ENCODE results near the gene NT5DC1.

Gene NT5DC1

GRCh38 chr6:116170358-116171057 lies 69.9 kb downstream of the NT5DC1 start:
- no peaks in the 10 kb centered on the region for H3K4me1 ChIP-seq (ENCODE audit: control insufficient read depth, insufficient read depth, low read length)
- no peak overlapping the region for H3K4me3 ChIP-seq (ENCODE audit: low read depth, low read length)
- H3K9me3 ChIP-seq (ENCODE audit: control insufficient read depth, insufficient read depth, low read length), result no peaks in the 10 kb centered on the region
- H3K27me3 ChIP-seq (ENCODE audit: control insufficient read depth, insufficient read depth, low read length), result no peaks in the 10 kb centered on the region
- H3K9ac ChIP-seq (ENCODE audit: low read depth, low read length), result no peak overlapping the region
- H3K36me3 ChIP-seq (ENCODE audit: control insufficient read depth, insufficient read depth, low read length), result no peaks in the 10 kb centered on the region

GRCh38 chr6:116173928-116174327 lies 73.3 kb downstream of the NT5DC1 start:
- H3K27me3 ChIP-seq (ENCODE audit: control insufficient read depth, insufficient read depth, low read length), result no peaks in the 10 kb centered on the region
- no peaks in the 10 kb centered on the region for H3K9me3 ChIP-seq (ENCODE audit: control insufficient read depth, insufficient read depth, low read length)
- H3K9ac ChIP-seq (ENCODE audit: low read depth, low read length), result no peak overlapping the region
- H3K4me3 ChIP-seq (ENCODE audit: low read depth, low read length), result no peak overlapping the region
- peaks cover 3% of the 10 kb centered on the region for H3K4me1 ChIP-seq (ENCODE audit: control insufficient read depth, insufficient read depth, low read length)
- H3K36me3 ChIP-seq (ENCODE audit: control insufficient read depth, insufficient read depth, low read length), result no peaks in the 10 kb centered on the region

DNA sequence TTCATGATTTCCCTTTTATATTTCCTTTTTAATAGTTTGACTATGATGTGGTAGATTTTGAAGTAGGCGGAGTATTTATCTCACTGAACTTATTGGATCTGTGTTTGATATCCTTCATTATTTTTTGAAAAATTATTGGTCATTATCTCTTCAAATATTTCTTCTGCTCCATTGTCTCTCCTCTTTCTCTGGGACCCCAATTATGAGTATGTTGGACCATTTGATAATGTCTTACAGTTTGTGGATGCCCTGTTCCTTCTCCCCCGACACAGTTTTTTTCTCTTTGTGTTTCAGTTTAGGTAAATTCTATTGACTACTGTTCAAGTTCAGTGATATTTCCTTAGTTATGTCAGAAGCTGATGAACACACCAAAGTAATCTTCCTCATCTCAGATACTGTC lies 74.7 kb downstream of the NT5DC1 start:
- H3K27me3 ChIP-seq (ENCODE audit: control insufficient read depth, insufficient read depth, low read length), result no peaks in the 10 kb centered on the region
- no peaks in the 10 kb centered on the region for H3K9me3 ChIP-seq (ENCODE audit: control insufficient read depth, insufficient read depth, low read length)
- H3K4me1 ChIP-seq (ENCODE audit: control insufficient read depth, insufficient read depth, low read length), result peaks cover 3% of the 10 kb centered on the region
- no peak overlapping the region for H3K4me3 ChIP-seq (ENCODE audit: low read depth, low read length)
- no peak overlapping the region for H3K9ac ChIP-seq (ENCODE audit: low read depth, low read length)
- H3K36me3 ChIP-seq (ENCODE audit: control insufficient read depth, insufficient read depth, low read length), result no peaks in the 10 kb centered on the region

DNA sequence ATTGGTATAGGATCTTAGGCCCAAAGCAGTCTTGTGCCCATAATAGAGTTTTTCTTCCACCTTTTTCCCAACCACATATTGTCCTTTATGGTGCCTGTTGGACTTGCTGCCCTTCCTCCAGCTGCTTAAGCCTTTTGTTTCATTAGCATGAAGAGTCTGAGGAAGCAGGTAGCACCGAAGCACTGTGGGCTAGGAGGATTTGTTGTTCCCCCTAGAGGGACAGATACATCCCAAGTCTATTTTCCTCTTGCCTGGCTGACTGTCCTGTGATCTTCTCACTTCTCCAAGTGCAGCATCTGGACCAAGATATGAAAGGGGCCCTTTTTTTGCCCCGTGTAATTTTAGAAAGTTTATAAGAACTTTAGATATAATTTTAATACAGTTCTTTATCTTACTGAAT lies 75.9 kb downstream of the NT5DC1 start:
- Histone ChIP-seq H3K36me3 (ENCODE audit: control insufficient read depth, insufficient read depth, low read length) (no peaks in the 10 kb centered on the region), H3K4me1 (ENCODE audit: control insufficient read depth, insufficient read depth, low read length) (peaks cover 3% of the 10 kb centered on the region), H3K27me3 (ENCODE audit: control insufficient read depth, insufficient read depth, low read length) (no peaks in the 10 kb centered on the region)

GRCh38 chr6:116180375-116180774 lies 79.7 kb downstream of the NT5DC1 start:
- Histone ChIP-seq H3K36me3 (ENCODE audit: control insufficient read depth, insufficient read depth, low read length) (no peaks in the 10 kb centered on the region), H3K4me1 (ENCODE audit: control insufficient read depth, insufficient read depth, low read length) (peaks cover 3% of the 10 kb centered on the region), H3K27me3 (ENCODE audit: control insufficient read depth, insufficient read depth, low read length) (no peaks in the 10 kb centered on the region), H3K9me3 (ENCODE audit: control insufficient read depth, insufficient read depth, low read length) (no peaks in the 10 kb centered on the region), H3K9ac (ENCODE audit: low read depth, low read length) (no peak overlapping the region), H3K4me3 (ENCODE audit: low read depth, low read length) (no peak overlapping the region)

More for the DNA sequence above, 75.9 kb downstream of the NT5DC1 start:
- H3K4me3 ChIP-seq (ENCODE audit: low read depth, low read length), result no peak overlapping the region
- H3K9me3 ChIP-seq (ENCODE audit: control insufficient read depth, insufficient read depth, low read length), result no peaks in the 10 kb centered on the region
- H3K9ac ChIP-seq (ENCODE audit: low read depth, low read length), result no peak overlapping the region

- Histone ChIP-seq H3K36me3 (ENCODE audit: control insufficient read depth, insufficient read depth, low read length) (no peaks in the 10 kb centered on the region), H3K4me3 (ENCODE audit: low read depth, low read length) (no peak overlapping the region), H3K4me1 (ENCODE audit: control insufficient read depth, insufficient read depth, low read length) (no peaks in the 10 kb centered on the region), H3K9me3 (ENCODE audit: control insufficient read depth, insufficient read depth, low read length) (no peaks in the 10 kb centered on the region), H3K27me3 (ENCODE audit: control insufficient read depth, insufficient read depth, low read length) (no peaks in the 10 kb centered on the region), H3K9ac (ENCODE audit: low read depth, low read length) (no peak overlapping the region)
Measured at GRCh38 chr6:116189472-116189871, 88.8 kb downstream of the NT5DC1 start.

DNA sequence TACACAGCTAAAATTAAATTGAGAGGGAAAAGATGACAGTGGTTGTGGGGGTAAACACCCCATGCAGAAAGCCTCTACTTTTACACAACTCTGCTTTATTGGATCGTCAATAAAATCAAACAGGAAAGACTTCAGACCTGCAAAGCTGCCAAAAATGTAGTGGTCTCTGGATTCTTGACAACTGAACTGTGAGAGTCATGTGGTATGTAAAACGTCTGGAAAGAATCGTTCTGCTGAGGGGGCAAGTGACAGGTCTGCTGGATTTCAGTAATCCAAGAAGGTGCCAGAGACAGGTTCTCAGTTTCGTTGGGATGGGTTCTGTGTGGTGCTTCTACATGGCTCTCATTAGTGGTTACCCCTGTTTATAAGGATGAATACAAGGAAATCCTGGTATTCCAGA lies 89.9 kb downstream of the NT5DC1 start:
- Histone ChIP-seq H3K9me3 (ENCODE audit: control insufficient read depth, insufficient read depth, low read length) (no peaks in the 10 kb centered on the region), H3K9ac (ENCODE audit: low read depth, low read length) (no peak overlapping the region), H3K27me3 (ENCODE audit: control insufficient read depth, insufficient read depth, low read length) (no peaks in the 10 kb centered on the region), H3K4me3 (ENCODE audit: low read depth, low read length) (no peak overlapping the region), H3K36me3 (ENCODE audit: control insufficient read depth, insufficient read depth, low read length) (no peaks in the 10 kb centered on the region), H3K4me1 (ENCODE audit: control insufficient read depth, insufficient read depth, low read length) (no peaks in the 10 kb centered on the region)

- H3K4me1 ChIP-seq (ENCODE audit: control insufficient read depth, insufficient read depth, low read length), result no peaks in the 10 kb centered on the region
- H3K9ac ChIP-seq (ENCODE audit: low read depth, low read length), result no peak overlapping the region
- no peaks in the 10 kb centered on the region for H3K36me3 ChIP-seq (ENCODE audit: control insufficient read depth, insufficient read depth, low read length)
- no peak overlapping the region for H3K4me3 ChIP-seq (ENCODE audit: low read depth, low read length)
- no peaks in the 10 kb centered on the region for H3K27me3 ChIP-seq (ENCODE audit: control insufficient read depth, insufficient read depth, low read length)
- no peaks in the 10 kb centered on the region for H3K9me3 ChIP-seq (ENCODE audit: control insufficient read depth, insufficient read depth, low read length)
Measured at GRCh38 chr6:116191881-116192280, 91.2 kb downstream of the NT5DC1 start.

GRCh38 chr6:116192786-116193185 lies 92.1 kb downstream of the NT5DC1 start:
- no peaks in the 10 kb centered on the region for H3K9me3 ChIP-seq (ENCODE audit: control insufficient read depth, insufficient read depth, low read length)
- no peaks in the 10 kb centered on the region for H3K36me3 ChIP-seq (ENCODE audit: control insufficient read depth, insufficient read depth, low read length)
- no peak overlapping the region for H3K4me3 ChIP-seq (ENCODE audit: low read depth, low read length)
- no peak overlapping the region for H3K9ac ChIP-seq (ENCODE audit: low read depth, low read length)
- no peaks in the 10 kb centered on the region for H3K4me1 ChIP-seq (ENCODE audit: control insufficient read depth, insufficient read depth, low read length)
- H3K27me3 ChIP-seq (ENCODE audit: control insufficient read depth, insufficient read depth, low read length), result no peaks in the 10 kb centered on the region

- no peaks in the 10 kb centered on the region for H3K4me1 ChIP-seq (ENCODE audit: control insufficient read depth, insufficient read depth, low read length)
- no peaks in the 10 kb centered on the region for H3K9me3 ChIP-seq (ENCODE audit: control insufficient read depth, insufficient read depth, low read length)
- H3K27me3 ChIP-seq (ENCODE audit: control insufficient read depth, insufficient read depth, low read length), result no peaks in the 10 kb centered on the region
- no peaks in the 10 kb centered on the region for H3K36me3 ChIP-seq (ENCODE audit: control insufficient read depth, insufficient read depth, low read length)
- no peak overlapping the region for H3K9ac ChIP-seq (ENCODE audit: low read depth, low read length)
- no peak overlapping the region for H3K4me3 ChIP-seq (ENCODE audit: low read depth, low read length)
Measured at GRCh38 chr6:116196841-116197240, 96.2 kb downstream of the NT5DC1 start.

DNA sequence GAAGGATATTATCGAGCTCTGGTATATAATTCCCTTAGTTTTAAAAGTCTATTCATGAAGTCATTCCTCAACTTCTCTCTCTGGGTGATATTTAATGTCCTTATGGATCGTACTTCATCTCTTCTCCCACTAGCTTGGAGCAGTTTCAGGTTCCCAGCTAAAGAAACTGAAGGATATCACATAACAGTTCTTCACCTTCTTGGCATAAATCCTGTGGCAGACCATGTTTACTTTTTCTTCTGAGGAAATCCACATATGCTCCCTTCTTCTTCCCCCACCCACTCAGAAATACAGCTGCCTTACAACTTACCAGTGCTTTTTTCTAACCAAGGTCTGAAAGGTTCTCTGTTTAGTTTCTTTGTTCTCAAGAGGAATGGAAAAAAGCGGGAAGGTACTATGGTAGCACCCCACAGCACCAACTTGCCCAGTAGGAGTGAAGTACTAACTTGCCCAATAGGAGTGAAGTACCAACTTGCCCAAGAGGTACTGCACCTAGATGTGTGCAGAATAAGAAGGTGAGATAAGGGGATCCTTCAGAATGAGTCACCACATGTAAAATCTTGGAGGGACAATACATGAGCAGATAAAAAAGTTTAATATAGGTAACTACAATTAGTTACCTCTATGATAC lies 100.1 kb downstream of the NT5DC1 start:
- H3K9ac ChIP-seq (ENCODE audit: low read depth, low read length), result no peak overlapping the region
- no peaks in the 10 kb centered on the region for H3K27me3 ChIP-seq (ENCODE audit: control insufficient read depth, insufficient read depth, low read length)
- no peaks in the 10 kb centered on the region for H3K9me3 ChIP-seq (ENCODE audit: control insufficient read depth, insufficient read depth, low read length)
- H3K4me1 ChIP-seq (ENCODE audit: control insufficient read depth, insufficient read depth, low read length), result no peaks in the 10 kb centered on the region
- no peaks in the 10 kb centered on the region for H3K36me3 ChIP-seq (ENCODE audit: control insufficient read depth, insufficient read depth, low read length)
- no peak overlapping the region for H3K4me3 ChIP-seq (ENCODE audit: low read depth, low read length)

GRCh38 chr6:116201538-116201937 lies 100.9 kb downstream of the NT5DC1 start:
- no peak overlapping the region for H3K9ac ChIP-seq (ENCODE audit: low read depth, low read length)
- no peak overlapping the region for H3K4me3 ChIP-seq (ENCODE audit: low read depth, low read length)
- H3K27me3 ChIP-seq (ENCODE audit: control insufficient read depth, insufficient read depth, low read length), result no peaks in the 10 kb centered on the region
- no peaks in the 10 kb centered on the region for H3K36me3 ChIP-seq (ENCODE audit: control insufficient read depth, insufficient read depth, low read length)
- no peaks in the 10 kb centered on the region for H3K9me3 ChIP-seq (ENCODE audit: control insufficient read depth, insufficient read depth, low read length)
- H3K4me1 ChIP-seq (ENCODE audit: control insufficient read depth, insufficient read depth, low read length), result no peaks in the 10 kb centered on the region
